ES-I3 (cell line): Measurements from ENCODE around the gene EXOC3L4.

Experiments
- H3K36me3 ChIP-seq: 2 replicates; pipeline ENCODE4 v1.6.1; 2013; ENCODE audit warnings: mild to moderate bottlenecking, low read length, control low read depth, moderate library complexity; ENCODE audit not compliant: insufficient read depth
- H3K4me1 ChIP-seq: 2 replicates; pipeline ENCODE4 v1.6.1; 2013; ENCODE audit warnings: mild to moderate bottlenecking, control low read depth, low read length; ENCODE audit not compliant: insufficient read depth
- H3K9ac ChIP-seq: 2 replicates; pipeline ENCODE4 v1.6.1; 2013; ENCODE audit warnings: low read depth, mild to moderate bottlenecking, low read length, moderate library complexity
- H3K9me3 ChIP-seq: 2 replicates; pipeline ENCODE4 v1.6.1; 2013; ENCODE audit warnings: mild to moderate bottlenecking, low read length, moderate library complexity; ENCODE audit not compliant: control insufficient read depth, insufficient read depth

EXOC3L4 gene

GRCh38 chr14:103156651-103157378, 62.3 kb downstream of the EXOC3L4 start:
- Histone ChIP-seq H3K9me3 (0 out of 2 replicates have a peak, but pooled peaks cover 2% of the 10 kb centered on the region), H3K36me3 (no peaks in the 10 kb centered on the region), H3K4me1 (no peaks in the 10 kb centered on the region), H3K9ac (no peak overlapping the region)

DNA sequence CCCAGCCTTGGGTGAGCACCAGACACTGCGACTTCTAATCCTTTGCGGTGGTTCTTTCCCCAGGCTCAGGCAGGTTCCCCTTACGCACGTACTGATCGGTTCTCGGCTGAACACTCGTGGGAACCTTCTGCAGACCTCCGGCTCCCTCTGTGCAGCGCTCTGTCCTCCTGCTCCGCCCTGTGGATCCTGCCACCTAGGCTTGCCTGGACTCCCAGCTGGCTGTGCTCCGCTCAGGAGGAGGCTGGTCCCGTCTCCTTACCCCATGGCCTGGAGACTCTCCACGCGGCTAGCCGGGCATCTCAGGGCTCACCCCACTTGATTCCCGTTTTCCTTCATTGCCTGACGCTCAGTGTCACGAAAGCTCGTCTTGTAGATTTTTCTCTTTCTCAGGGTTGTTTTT, 63.4 kb downstream of the EXOC3L4 start:
- 0 out of 2 replicates have a peak, but pooled peaks cover 2% of the 10 kb centered on the region for H3K9me3 ChIP-seq
- no peak overlapping the region for H3K9ac ChIP-seq
- H3K36me3 ChIP-seq = no peaks in the 10 kb centered on the region
- H3K4me1 ChIP-seq = no peaks in the 10 kb centered on the region

- no peak overlapping the region for H3K9ac ChIP-seq
- no peaks in the 10 kb centered on the region for H3K4me1 ChIP-seq
- no peaks in the 10 kb centered on the region for H3K36me3 ChIP-seq
- H3K9me3 ChIP-seq = 0 out of 2 replicates have a peak, but pooled peaks cover 2% of the 10 kb centered on the region
Measured at GRCh38 chr14:103158688-103159087, 64.2 kb downstream of the EXOC3L4 start.
